Keratinocyte (primary cell): ENCODE measurements around the gene JCAD. TPM values are rescaled to one million over a fixed set of nuclear protein-coding genes. Genes with fewer than 3 reads are reported as not detected.

ENCODE experiments used
- DNase-seq: peaks from one replicate; pipeline ENCODE4 v3.0.0-alpha.2; 2011; ENCODE audit warnings: low read depth, missing footprints, low spot score
- FAIRE-seq: peaks from 2 replicates; lab custom pipeline; 2011; peaks lifted over from hg19 to GRCh38; lab: Jason Lieb, UNC
- H2AFZ ChIP-seq: 2 replicates; pipeline ENCODE4 v1.6.0; 2012; ENCODE audit warnings: low read length, control low read depth, inconsistent platforms; ENCODE audit not compliant: control insufficient read depth
- H3K27ac ChIP-seq: 2 replicates; pipeline ENCODE4 v1.5.1; 2011; ENCODE audit warnings: low read length; ENCODE audit not compliant: control insufficient read depth, insufficient read depth
- H3K27me3 ChIP-seq: 3 replicates; pipeline ENCODE4 v1.6.0; 2011; ENCODE audit warnings: low read length; ENCODE audit not compliant: control insufficient read depth, insufficient read depth; ENCODE audit errors: extremely low read depth
- H3K36me3 ChIP-seq, 2 experiments: 2 replicates in 1 of 2; 3 replicates in 1 of 2; pipeline ENCODE4 v1.5.1; 2011; ENCODE audit warnings: low read length in 2 of 2, mild to moderate bottlenecking in 1 of 2; ENCODE audit not compliant: control insufficient read depth in 2 of 2, insufficient read depth in 2 of 2; ENCODE audit errors: extremely low read depth in 1 of 2
- H3K4me1 ChIP-seq: 3 replicates; pipeline ENCODE4 v1.5.1; 2011; ENCODE audit warnings: low read length; ENCODE audit not compliant: control insufficient read depth, insufficient read depth; ENCODE audit errors: extremely low read depth
- H3K4me2 ChIP-seq: 3 replicates; pipeline ENCODE4 v1.6.0; 2011; ENCODE audit warnings: low read depth, low read length; ENCODE audit not compliant: control insufficient read depth, insufficient read depth; ENCODE audit errors: extremely low read depth
- H3K4me3 ChIP-seq, 3 experiments: fragments of 200-600 bp in 1 of 3; sonication (generic) in 1 of 3; 2 replicates in 2 of 3; 3 replicates in 1 of 3; pipeline ENCODE4 v1.5.1; 2011 to 2016; ENCODE audit warnings: low read length in 3 of 3, mild to moderate bottlenecking in 3 of 3, control low read depth in 2 of 3, inconsistent platforms in 1 of 3, low read depth in 1 of 3, mixed read lengths in 1 of 3, mixed run types in 1 of 3, moderate library complexity in 1 of 3; ENCODE audit not compliant: control insufficient read depth in 2 of 3, insufficient read depth in 2 of 3; ENCODE audit errors: extremely low read depth in 1 of 3
- H3K79me2 ChIP-seq: 2 replicates; pipeline ENCODE4 v1.6.0; 2012; ENCODE audit warnings: low read length; ENCODE audit not compliant: control insufficient read depth, insufficient read depth
- H3K9ac ChIP-seq: 3 replicates; pipeline ENCODE4 v1.6.0; 2011; ENCODE audit warnings: low read length; ENCODE audit not compliant: control insufficient read depth, insufficient read depth; ENCODE audit errors: extremely low read depth
- H3K9me1 ChIP-seq: 3 replicates; pipeline ENCODE4 v1.6.0; 2011; ENCODE audit warnings: low read length; ENCODE audit not compliant: control insufficient read depth, insufficient read depth; ENCODE audit errors: extremely low read depth
- H3K9me3 ChIP-seq: 2 replicates; pipeline ENCODE4 v1.5.1; 2012; ENCODE audit warnings: low read depth, low read length; ENCODE audit not compliant: control insufficient read depth
- H4K20me1 ChIP-seq: 3 replicates; pipeline ENCODE4 v1.6.0; 2011; ENCODE audit warnings: low read length; ENCODE audit not compliant: control insufficient read depth, insufficient read depth; ENCODE audit errors: extremely low read depth
- EZH2 ChIP-seq: IDR thresholded peaks from one replicate; pipeline ENCODE4 v1.6.1; 2012; ENCODE audit warnings: inconsistent platforms, mild to moderate bottlenecking, low read length, moderate library complexity
- dilution Hi-C: fragments of 300-500 bp; cut with MboI; formaldehyde crosslinking; loops from one replicate; pipeline ENCODE4 v1.7.0; 2020; ENCODE audit warnings: low sequenced_read_pairs; ENCODE audit not compliant: extremely low pct_ligation_motif_present
- polyA plus RNA-seq, 5 experiments: library from polyadenylated mRNA; depleted of rRNA in 3 of 5; stranded (reverse) in 3 of 5; stranded (forward) in 1 of 5; unstranded in 1 of 5; fragments of >200 nt; gene quantifications; 1 replicate in 1 of 5; 2 replicates in 3 of 5; 3 replicates in 1 of 5; pipeline versions ENCODE4 v1.2.1 to v1.2.3, GENCODE V29; 2011 to 2012; ENCODE audit warnings: missing spikeins in 2 of 5, low read depth in 1 of 5, low replicate concordance in 1 of 5
- TF ChIP-seq, protein P1 (sequence below), 3 experiments: IDR thresholded peaks in 1 of 3; conservative IDR thresholded peaks in 1 of 3; optimal IDR thresholded peaks in 1 of 3; 2 replicates in 2 of 3; 3 replicates in 1 of 3; pipeline versions ENCODE3 to v1.5.1; 2011; ENCODE audit warnings: low read length in 3 of 3, mild to moderate bottlenecking in 3 of 3, moderate library complexity in 2 of 3, control low read depth in 1 of 3, inconsistent platforms in 1 of 3; ENCODE audit not compliant: insufficient read depth in 2 of 3; ENCODE audit errors: extremely low read depth in 1 of 3

The JCAD gene
- polyA plus RNA-seq, 1 donor (not counting 4 experiments of a cell fraction or from before 2014, with no cell fraction given): 0.10 TPM

DNA sequence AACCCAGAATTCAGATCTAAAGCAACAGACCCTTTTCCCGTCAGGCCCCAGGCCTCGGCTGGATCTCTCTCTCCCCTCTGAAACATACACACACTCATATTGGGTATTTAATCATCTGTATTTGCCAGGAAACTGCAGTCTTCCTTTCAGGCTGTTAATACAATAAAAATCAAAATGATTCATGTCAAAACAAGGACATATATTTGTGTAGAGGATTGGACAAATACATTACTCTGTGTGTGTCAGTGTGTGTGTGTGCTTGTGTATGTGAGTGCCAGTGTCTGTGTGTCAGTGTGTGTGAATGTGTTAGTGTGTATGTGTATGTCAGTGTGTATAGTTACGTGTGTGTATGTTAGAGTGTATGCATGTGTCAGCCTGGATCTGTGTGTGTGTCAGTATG, 90.8 kb downstream of the JCAD start:
- dilution Hi-C loops: no loop called here
- H3K9me3 ChIP-seq: no peaks in the 10 kb centered on the region
- DNase-seq: no peak
- H3K4me1 ChIP-seq: no peaks in the 10 kb centered on the region
- no peaks in the 10 kb centered on the region for H3K36me3 ChIP-seq
- no peaks in the 10 kb centered on the region for H4K20me1 ChIP-seq
- H3K4me3 ChIP-seq: no peak overlapping the region
- no peaks in the 10 kb centered on the region for H3K27me3 ChIP-seq
- no peak overlapping the region for H3K4me2 ChIP-seq
- TF ChIP-seq EZH2: no peak
- TF ChIP-seq, protein P1, sequence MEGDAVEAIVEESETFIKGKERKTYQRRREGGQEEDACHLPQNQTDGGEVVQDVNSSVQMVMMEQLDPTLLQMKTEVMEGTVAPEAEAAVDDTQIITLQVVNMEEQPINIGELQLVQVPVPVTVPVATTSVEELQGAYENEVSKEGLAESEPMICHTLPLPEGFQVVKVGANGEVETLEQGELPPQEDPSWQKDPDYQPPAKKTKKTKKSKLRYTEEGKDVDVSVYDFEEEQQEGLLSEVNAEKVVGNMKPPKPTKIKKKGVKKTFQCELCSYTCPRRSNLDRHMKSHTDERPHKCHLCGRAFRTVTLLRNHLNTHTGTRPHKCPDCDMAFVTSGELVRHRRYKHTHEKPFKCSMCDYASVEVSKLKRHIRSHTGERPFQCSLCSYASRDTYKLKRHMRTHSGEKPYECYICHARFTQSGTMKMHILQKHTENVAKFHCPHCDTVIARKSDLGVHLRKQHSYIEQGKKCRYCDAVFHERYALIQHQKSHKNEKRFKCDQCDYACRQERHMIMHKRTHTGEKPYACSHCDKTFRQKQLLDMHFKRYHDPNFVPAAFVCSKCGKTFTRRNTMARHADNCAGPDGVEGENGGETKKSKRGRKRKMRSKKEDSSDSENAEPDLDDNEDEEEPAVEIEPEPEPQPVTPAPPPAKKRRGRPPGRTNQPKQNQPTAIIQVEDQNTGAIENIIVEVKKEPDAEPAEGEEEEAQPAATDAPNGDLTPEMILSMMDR (optimal IDR thresholded peaks at IDR 0.05 in 1 of 3, IDR thresholded peaks at IDR 0.05 in 1 of 3, conservative IDR thresholded peaks at IDR 0.05 in 1 of 3; ENCODE audit: extremely low read depth in 1 of 3, insufficient read depth in 2 of 3, low read length in 3 of 3): no peak
- FAIRE-seq: no peak
- H3K9me1 ChIP-seq: no peaks in the 10 kb centered on the region
- H3K79me2 ChIP-seq: no peaks in the 10 kb centered on the region
- H3K27ac ChIP-seq: no peak overlapping the region
- no peak overlapping the region for H2AFZ ChIP-seq
- no peak overlapping the region for H3K9ac ChIP-seq

GRCh38 chr10:29966269-29966668, 93.1 kb downstream of the JCAD start:
- FAIRE-seq: no peak
- Histone ChIP-seq H3K9me3 (no peaks in the 10 kb centered on the region), H2AFZ (no peak overlapping the region), H3K4me3 (no peak overlapping the region), H3K27me3 (no peaks in the 10 kb centered on the region), H3K4me1 (no peaks in the 10 kb centered on the region), H4K20me1 (no peaks in the 10 kb centered on the region), H3K79me2 (no peaks in the 10 kb centered on the region), H3K36me3 (no peaks in the 10 kb centered on the region), H3K9me1 (no peaks in the 10 kb centered on the region), H3K9ac (no peak overlapping the region), H3K4me2 (no peak overlapping the region), H3K27ac (no peak overlapping the region)
- TF ChIP-seq EZH2: no peak
- TF ChIP-seq, protein P1 (optimal IDR thresholded peaks at IDR 0.05 in 1 of 3, IDR thresholded peaks at IDR 0.05 in 1 of 3, conservative IDR thresholded peaks at IDR 0.05 in 1 of 3; ENCODE audit: extremely low read depth in 1 of 3, insufficient read depth in 2 of 3, low read length in 3 of 3): no peak
- dilution Hi-C loops: no loop called here
- no peak for DNase-seq
